ENCODE results near the gene ECHS1. TPM values are rescaled to one million over a fixed set of nuclear protein-coding genes. Genes with fewer than 3 reads are reported as not detected.
A peak's percentile ranks its signal among the peaks of the same experiment; 100 is the strongest.

ECHS1 gene
- total and polyA plus RNA-seq, 2 donors (not counting 3 experiments of a cell fraction or from before 2014, with no cell fraction given) = 46.2 to 108 TPM

- intact Hi-C loops (cut with micrococcal nuclease) = no loop called here
- no peak overlapping the region for H3K4me2 ChIP-seq (ENCODE audit: insufficient read depth, low read length)
- ChIA-PET POLR2A (no interaction called here), CTCF (no interaction called here)
- H3K36me3 ChIP-seq (ENCODE audit: control insufficient read depth in 2 of 2, extremely low read depth in 1 of 2, insufficient read depth in 2 of 2, low read length in 2 of 2) = no peaks in the 10 kb centered on the region
- no peaks in the 10 kb centered on the region for H3K4me1 ChIP-seq (ENCODE audit: control insufficient read depth, extremely low read depth, insufficient read depth, low read length)
- H3K27me3 ChIP-seq (ENCODE audit: control insufficient read depth in 2 of 2, insufficient read depth in 2 of 2, low read length in 2 of 2) = peaks cover 19 to 37% of the 10 kb centered on the region in 2 experiments
- H3K9ac ChIP-seq (replicated peaks; ENCODE audit: extremely low read depth, insufficient read depth, low read length) = no peak overlapping the region
- dilution Hi-C loops (cut with MboI; ENCODE audit: extremely low pct_ligation_motif_present, low sequenced_read_pairs) = no loop called here
- DNase-seq (ENCODE audit: low read depth, low spot score) (no peak), FAIRE-seq (no peak)
- BruUV-seq (replicated peaks) = no TSS peak
- H4K20me1 ChIP-seq (replicated peaks; ENCODE audit: control insufficient read depth, extremely low read depth, insufficient read depth, low read length) = no peaks in the 10 kb centered on the region
- no peak overlapping the region for H3K27ac ChIP-seq (ENCODE audit: insufficient read depth, low read depth, low read length)
- TF ChIP-seq POLR2A (IDR thresholded peaks at IDR 0.05; ENCODE audit: low read depth, low read length) = no peak
- no peak for TF ChIP-seq EZH2 (IDR thresholded peaks at IDR 0.05; ENCODE audit: borderline replicate concordance, low read depth, low read length, severe bottlenecking)
- no peak for TF ChIP-seq POLR2AphosphoS5 (IDR thresholded peaks at IDR 0.05; ENCODE audit: insufficient read depth, low read depth, low read length)
- TF ChIP-seq JUN (IDR thresholded peaks at IDR 0.05; ENCODE audit: borderline replicate concordance, insufficient read depth, insufficient read length, low read depth) = no peak
- TF ChIP-seq GATA2 (IDR thresholded peaks at IDR 0.05; ENCODE audit: insufficient read depth, insufficient read length, low read depth, low read length) = no peak
- no peak for TF ChIP-seq FOS (IDR thresholded peaks at IDR 0.05; ENCODE audit: borderline replicate concordance, insufficient read depth, low read length)
- H3K4me3 ChIP-seq (replicated peaks in 1 of 3; ENCODE audit: insufficient read depth in 1 of 3, low read depth in 1 of 3, low read length in 3 of 3) = no peak overlapping the region
- no peaks in the 10 kb centered on the region for H3K79me2 ChIP-seq (ENCODE audit: control insufficient read depth, insufficient read depth, low read length)
- H2AFZ ChIP-seq (ENCODE audit: low read depth, low read length) = no peak overlapping the region
- no peaks in the 10 kb centered on the region for H3K9me1 ChIP-seq (replicated peaks; ENCODE audit: control insufficient read depth, extremely low read depth, insufficient read depth, low read length)
- H3K9me3 ChIP-seq (replicated peaks; ENCODE audit: control insufficient read depth, insufficient read depth, low read length) = no peaks in the 10 kb centered on the region
Observed at GRCh38 chr10:133336118-133336576, 37.0 kb downstream of the ECHS1 start.

- no peaks in the 10 kb centered on the region for H3K9me1 ChIP-seq (replicated peaks; ENCODE audit: control insufficient read depth, extremely low read depth, insufficient read depth, low read length)
- no peaks in the 10 kb centered on the region for H3K79me2 ChIP-seq (ENCODE audit: control insufficient read depth, insufficient read depth, low read length)
- H2AFZ ChIP-seq (ENCODE audit: low read depth, low read length) = no peak overlapping the region
- ChIA-PET CTCF (no interaction called here), POLR2A (interaction anchor here (0.6 kb wide), 1 partner anchor 19 kb away, joined by 5 read pairs; no protein-coding TSS in a partner anchor)
- FAIRE-seq (peak; percentile 40), DNase-seq (ENCODE audit: low read depth, low spot score) (no peak)
- H3K9ac ChIP-seq (replicated peaks; ENCODE audit: extremely low read depth, insufficient read depth, low read length) = no peak overlapping the region
- BruUV-seq (replicated peaks) = no TSS peak
- H4K20me1 ChIP-seq (replicated peaks; ENCODE audit: control insufficient read depth, extremely low read depth, insufficient read depth, low read length) = no peaks in the 10 kb centered on the region
- peaks cover 19 to 42% of the 10 kb centered on the region in 2 experiments for H3K27me3 ChIP-seq (ENCODE audit: control insufficient read depth in 2 of 2, insufficient read depth in 2 of 2, low read length in 2 of 2)
- no peaks in the 10 kb centered on the region for H3K4me1 ChIP-seq (ENCODE audit: control insufficient read depth, extremely low read depth, insufficient read depth, low read length)
- TF ChIP-seq EZH2 (IDR thresholded peaks at IDR 0.05; ENCODE audit: borderline replicate concordance, low read depth, low read length, severe bottlenecking) = peak; percentile 46
- no peak for TF ChIP-seq POLR2AphosphoS5 (IDR thresholded peaks at IDR 0.05; ENCODE audit: insufficient read depth, low read depth, low read length)
- no peak overlapping the region for H3K27ac ChIP-seq (ENCODE audit: insufficient read depth, low read depth, low read length)
- dilution Hi-C loops (cut with MboI; ENCODE audit: extremely low pct_ligation_motif_present, low sequenced_read_pairs) (no loop called here), intact Hi-C loops (cut with micrococcal nuclease) (no loop called here)
- H3K36me3 ChIP-seq (ENCODE audit: control insufficient read depth in 2 of 2, extremely low read depth in 1 of 2, insufficient read depth in 2 of 2, low read length in 2 of 2) = no peaks in the 10 kb centered on the region
- H3K4me2 ChIP-seq (ENCODE audit: insufficient read depth, low read length) = peak overlapping the region; percentile 25
- peak overlapping the region in 2 of 3 experiments; percentile 13 to 14 for H3K4me3 ChIP-seq (replicated peaks in 1 of 3; ENCODE audit: insufficient read depth in 1 of 3, low read depth in 1 of 3, low read length in 3 of 3)
- no peaks in the 10 kb centered on the region for H3K9me3 ChIP-seq (replicated peaks; ENCODE audit: control insufficient read depth, insufficient read depth, low read length)
Observed at GRCh38 chr10:133335246-133336117, 37.7 kb downstream of the ECHS1 start.

All from endothelial cell of umbilical vein (primary cell).